ENCODE results near the gene LRRC4.
A peak's percentile ranks its signal among the peaks of the same experiment; 100 is the strongest.

LRRC4 gene, protein sequence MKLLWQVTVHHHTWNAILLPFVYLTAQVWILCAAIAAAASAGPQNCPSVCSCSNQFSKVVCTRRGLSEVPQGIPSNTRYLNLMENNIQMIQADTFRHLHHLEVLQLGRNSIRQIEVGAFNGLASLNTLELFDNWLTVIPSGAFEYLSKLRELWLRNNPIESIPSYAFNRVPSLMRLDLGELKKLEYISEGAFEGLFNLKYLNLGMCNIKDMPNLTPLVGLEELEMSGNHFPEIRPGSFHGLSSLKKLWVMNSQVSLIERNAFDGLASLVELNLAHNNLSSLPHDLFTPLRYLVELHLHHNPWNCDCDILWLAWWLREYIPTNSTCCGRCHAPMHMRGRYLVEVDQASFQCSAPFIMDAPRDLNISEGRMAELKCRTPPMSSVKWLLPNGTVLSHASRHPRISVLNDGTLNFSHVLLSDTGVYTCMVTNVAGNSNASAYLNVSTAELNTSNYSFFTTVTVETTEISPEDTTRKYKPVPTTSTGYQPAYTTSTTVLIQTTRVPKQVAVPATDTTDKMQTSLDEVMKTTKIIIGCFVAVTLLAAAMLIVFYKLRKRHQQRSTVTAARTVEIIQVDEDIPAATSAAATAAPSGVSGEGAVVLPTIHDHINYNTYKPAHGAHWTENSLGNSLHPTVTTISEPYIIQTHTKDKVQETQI

DNA sequence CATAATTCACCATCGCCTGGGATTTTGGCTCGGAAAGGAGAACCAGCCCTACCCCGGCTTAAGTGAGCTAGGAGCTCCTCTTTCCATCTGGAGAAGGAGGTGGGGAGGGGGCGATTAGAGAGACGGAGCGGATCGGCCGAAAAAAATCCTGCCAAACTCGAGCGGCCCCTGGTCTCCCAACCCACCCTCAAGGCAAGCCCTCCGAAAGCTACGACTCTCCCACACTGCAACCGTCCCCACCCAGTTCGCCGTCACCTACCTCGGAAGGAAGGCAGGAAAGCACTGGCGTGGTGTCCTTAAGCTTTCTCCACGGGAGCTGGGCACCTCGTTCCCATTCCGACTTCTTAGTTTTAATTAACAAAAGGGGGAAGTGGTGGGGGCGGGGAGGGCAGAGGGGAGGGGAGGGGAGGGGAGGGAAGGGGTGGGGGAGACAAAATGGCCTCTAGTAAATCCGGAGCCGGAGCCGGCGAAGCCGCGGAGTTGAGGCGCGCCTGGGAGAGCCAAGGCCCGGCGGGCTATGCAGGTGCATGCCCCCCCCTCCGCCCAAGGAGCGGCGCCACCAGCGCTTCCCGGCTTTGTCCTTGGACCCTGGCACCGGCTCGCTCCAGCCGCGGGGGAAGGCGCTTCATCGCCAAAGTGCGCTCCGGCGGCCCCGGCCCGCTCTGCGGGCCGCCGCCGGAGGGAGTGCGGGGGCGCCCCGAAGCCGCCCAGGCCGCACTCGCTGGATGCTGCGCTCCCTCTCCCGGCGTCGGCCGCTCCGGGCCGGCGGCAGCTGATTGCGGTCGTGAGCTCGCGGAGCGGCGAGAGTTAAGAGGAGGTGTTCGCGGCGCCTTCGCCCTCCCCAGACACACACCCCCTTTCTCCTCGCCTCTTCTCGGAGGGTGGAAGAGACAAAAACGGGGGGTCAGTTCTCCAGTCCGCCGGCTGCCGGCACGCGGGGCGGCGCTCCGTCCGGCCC is at the start of gene LRRC4:
Gene LRRC4, minus strand, starts transcription at position 784 of the 958 bp plus-strand sequence. CDS start 797 bp downstream, outside the sequence.
- DNase-seq: peak; percentile 48

DNA sequence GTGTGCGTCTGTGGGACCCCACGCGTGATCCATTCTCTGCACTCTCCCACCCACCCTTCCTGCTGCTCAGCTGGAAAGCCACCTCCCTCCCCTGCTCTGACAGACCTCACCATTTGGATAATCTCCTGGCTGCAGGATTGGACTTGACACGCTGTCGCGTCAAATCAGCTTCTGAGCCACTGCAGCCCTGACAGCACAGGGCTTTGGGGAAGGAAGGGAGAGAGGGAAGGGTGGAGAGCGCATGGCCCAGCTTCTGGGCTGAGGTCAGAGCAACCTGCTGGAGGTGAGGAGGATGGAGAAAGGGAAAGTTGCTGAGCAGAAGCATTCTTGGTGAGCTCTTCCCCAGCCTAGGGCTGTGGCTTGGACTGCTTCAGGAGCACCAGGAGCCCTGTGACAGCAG is 48.9 kb upstream of the LRRC4 start:
- DNase-seq: no peak

GRCh38 chr7:128078309-128078708 is 47.1 kb upstream of the LRRC4 start:
- DNase-seq: no peak

GRCh38 chr7:128076796-128077271 is 45.6 kb upstream of the LRRC4 start:
- peak; percentile 65 for DNase-seq

GRCh38 chr7:128076196-128076795 is 45.1 kb upstream of the LRRC4 start:
- DNase-seq: no peak

DNA sequence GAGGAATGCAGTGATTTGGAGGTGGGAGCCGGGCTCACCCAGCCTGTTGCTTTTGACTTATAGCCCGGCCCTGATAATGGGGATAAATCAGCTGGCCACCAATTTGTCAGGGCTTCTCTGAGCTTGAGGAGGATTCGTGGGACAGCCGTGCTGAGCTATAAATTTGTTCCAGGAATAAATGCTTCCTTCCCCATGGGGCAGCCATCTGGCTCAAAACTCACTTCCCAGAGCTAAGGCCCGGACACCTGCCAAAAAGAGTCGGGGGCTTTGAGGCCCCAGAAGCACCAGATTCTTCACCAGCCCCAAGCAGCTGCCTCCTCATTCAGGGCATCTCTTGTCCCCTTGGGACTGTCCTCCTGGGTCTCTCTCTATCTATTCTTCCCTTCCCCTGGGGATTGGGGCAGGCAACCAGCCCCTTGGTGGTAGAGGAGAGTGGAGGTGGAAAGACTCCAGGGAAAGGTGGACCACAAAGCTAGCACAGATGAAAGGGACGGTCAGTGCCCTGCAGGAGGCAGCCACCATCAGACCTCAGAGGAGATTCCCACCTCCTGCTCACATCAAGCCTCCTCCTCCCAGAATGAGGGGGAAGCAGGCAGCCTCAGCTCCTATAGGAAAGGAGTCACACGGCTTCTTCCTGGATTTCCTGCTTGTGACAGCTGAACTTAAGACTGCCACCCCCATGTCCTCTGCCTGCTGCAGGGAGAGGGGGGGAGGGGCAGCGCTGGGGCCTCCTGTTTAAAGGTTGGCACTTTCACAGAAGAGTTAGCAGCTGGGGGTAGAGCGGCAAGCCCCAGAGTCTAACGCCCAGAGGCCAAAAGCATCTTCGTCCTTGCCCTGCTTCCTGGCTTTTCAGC is 44.2 kb upstream of the LRRC4 start:
- no peak for DNase-seq

- DNase-seq: no peak
These were observed 43.5 kb upstream of the LRRC4 start for GRCh38 chr7:128074736-128075135.

DNA sequence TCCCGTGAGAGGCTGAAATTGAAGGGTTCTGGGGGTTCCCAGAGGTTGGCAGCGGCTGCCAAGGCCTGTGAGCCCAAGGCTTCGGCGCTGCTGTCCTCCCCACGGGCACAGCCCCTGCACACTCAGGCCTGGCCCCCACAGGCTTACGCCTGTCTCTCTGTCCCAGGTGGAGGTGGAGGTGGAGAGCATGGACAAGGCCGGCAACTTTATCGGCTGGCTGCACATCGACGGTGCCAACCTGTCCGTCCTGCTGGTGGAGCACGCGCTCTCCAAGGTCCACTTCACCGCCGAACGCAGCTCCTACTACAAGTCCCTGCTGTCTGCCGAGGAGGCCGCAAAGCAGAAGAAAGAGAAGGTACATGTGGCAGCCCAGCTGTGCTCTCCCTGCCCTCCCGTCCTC is 43.1 kb upstream of the LRRC4 start:
- DNase-seq: no peak

DNA sequence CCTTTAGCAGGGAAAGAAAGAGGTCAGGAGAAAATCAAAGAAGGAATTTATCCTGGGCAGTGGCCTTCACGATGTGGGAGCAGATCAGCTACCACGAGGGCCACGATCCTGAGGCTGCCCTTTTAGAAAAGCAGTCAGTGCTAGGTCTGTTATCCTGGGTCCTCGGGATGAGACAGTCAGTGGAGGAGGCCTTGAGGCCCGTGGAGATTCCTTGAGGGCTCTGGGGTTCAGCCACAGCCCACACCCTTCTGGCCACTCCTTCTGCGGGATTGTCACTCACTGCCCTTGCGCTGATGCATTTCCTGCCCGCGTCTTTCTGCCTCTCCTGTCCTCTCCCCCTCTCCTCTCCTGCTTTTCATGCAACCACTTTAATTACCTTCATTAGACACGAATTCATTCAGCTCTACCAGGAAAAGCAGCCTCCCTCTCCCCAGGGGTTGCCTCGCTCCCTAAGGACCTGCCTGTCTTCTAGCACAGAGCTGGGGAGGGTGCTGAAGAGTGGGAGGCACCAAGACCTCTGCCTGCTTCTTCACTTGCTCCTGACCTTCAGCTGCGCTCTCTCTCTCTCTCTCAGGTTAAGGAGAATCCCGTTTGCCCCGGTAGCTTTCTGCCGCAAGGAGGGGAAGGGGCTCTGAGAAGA is 42.6 kb upstream of the LRRC4 start:
- no peak for DNase-seq

- DNase-seq: no peak
These were observed 40.6 kb upstream of the LRRC4 start for GRCh38 chr7:128071801-128072200.

GRCh38 chr7:128071376-128071775 is 40.1 kb upstream of the LRRC4 start:
- DNase-seq: no peak

DNA sequence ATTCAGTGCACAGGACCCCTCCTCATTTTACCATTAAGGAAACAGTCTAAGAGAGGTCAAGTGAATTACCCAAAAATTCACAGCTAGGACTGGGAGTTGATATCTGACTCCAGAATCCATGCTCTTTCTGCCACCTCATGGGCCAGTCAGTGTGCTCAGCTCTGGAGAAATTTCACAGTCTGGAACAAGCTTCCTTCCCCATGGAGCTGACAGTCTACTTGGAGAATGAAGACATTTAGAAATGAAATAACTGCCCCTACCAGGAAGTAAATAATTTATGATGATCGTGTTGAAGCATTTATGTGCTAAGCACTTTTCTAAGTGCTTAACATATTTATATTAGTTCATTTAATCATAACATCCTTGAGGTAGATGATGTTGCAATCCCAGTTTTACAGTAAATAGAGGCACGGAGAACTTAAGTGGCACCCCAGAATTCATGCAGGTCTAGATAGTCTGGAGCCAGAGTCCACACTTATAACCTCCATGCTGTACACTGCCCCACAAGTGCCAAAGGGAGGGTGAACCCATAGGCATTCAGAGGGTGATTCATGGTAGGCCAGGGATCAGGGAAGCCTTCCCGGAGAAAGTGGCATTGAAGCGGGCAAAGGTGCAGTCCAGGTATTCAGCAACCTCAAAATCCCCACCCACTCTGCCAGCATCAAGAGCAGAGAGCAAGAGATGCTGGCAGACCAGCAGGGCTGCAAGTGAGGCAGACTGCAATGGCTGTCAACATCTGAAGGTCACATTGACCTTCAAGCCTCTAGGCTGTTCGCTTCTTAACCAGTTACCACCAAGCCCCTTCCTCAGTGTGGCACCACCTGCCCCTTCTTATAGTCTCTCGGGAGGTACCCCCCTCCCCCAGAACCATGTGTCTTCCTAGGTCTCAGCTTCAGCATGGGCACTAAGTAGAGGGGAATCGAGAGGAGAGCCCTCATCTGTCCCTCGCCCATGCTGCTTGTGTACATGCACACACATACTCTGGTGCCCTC is 38.4 kb upstream of the LRRC4 start:
- no peak for DNase-seq

DNA sequence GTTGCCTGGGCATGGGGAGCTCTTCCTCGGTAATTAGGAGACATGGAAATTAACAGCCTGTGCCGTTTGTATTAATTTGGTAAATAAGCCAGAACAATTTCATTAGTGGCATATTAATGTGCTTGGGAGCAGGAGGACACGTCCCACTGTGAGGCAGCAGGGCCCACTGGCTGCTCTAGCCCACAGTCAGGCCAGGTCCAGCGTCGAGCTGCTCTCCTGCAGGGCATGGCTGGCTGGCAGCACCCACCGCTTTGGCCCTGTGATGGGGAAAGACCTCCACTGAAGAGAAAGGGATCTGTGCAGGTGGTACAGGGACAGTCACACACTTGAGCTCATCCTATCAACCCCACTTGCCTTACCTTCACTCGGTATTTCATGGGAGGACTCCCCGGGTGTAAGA is 37.5 kb upstream of the LRRC4 start:
- DNase-seq: no peak

GRCh38 chr7:128067983-128068382 is 36.7 kb upstream of the LRRC4 start:
- DNase-seq: no peak

GRCh38 chr7:128066858-128067257 is 35.6 kb upstream of the LRRC4 start:
- DNase-seq: no peak

DNA sequence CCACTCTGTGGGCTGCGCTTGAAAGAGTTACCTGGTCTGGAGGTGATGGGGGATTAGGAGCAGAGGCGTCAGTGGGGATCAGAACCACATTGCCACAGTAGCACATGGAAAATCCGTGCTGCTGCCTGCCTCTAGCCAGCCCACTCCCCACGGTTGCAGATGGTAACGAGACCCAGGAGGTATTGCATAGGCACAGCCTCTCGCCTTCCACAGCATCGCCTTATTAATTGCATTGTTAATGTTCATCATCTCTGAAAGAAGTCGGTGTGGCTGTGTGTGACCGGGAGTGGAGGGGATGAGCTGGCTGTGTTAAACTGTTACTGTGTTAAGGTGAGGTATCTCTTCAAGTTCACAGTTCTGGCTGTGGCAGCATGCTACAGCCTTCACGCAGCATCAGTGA is 35.2 kb upstream of the LRRC4 start:
- no peak for DNase-seq

- no peak for DNase-seq
These were observed 34.6 kb upstream of the LRRC4 start for GRCh38 chr7:128065872-128066271.

GRCh38 chr7:128063088-128063487 is 31.9 kb upstream of the LRRC4 start:
- DNase-seq: no peak

DNA sequence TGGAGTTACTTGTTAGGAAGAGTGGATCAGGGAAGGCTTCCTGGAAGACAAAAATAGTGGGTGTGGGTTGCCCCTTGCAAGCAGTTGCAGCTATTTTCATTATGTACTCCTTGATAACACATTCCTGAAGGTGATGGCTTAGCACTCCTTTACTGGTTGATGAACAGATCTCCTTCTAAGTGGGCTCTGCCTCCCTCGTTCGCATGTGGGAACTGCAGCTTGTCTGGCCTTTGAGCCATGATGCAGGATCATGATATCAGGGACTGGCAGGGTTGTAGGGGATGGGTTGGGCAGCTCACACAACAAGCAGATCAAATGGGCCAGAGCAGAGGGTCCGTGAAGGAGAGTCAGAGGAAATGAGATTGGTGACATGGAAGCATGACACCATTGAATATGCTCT is 28.8 kb upstream of the LRRC4 start:
- DNase-seq: no peak
